ENCODE measurements around the gene IL17RD.
A peak's percentile ranks its signal among the peaks of the same experiment; 100 is the strongest.

Gene IL17RD

GRCh38 chr3:57173687-57174086 is 8.5 kb upstream of the IL17RD start:
- no peak overlapping the region for H2BK120ac ChIP-seq (ENCODE audit: low read depth, low read length)
- H3K14ac ChIP-seq (ENCODE audit: low read length), result no peak overlapping the region
- H2AK5ac ChIP-seq (ENCODE audit: low read depth, low read length), result no peak overlapping the region
- H3K27ac ChIP-seq (replicated peaks; ENCODE audit: low read length), result no peak overlapping the region
- WGBS, 2 donors (ENCODE audit: extremely low coverage in 2 of 2, insufficient read length in 2 of 2, insufficient replicate concordance in 1 of 2), result no CpG with 5 or more reads among the region's 2 CpGs
- H3K79me1 ChIP-seq (ENCODE audit: low read depth, low read length), result no peaks in the 10 kb centered on the region
- no peak overlapping the region for H2BK5ac ChIP-seq (ENCODE audit: low read length)
- no peaks in the 10 kb centered on the region for H3K36me3 ChIP-seq (replicated peaks in 1 of 2; ENCODE audit: control insufficient read depth in 2 of 2, insufficient read depth in 2 of 2, low read length in 2 of 2)
- H4K8ac ChIP-seq (ENCODE audit: low read depth, low read length), result no peak overlapping the region
- H2BK15ac ChIP-seq (ENCODE audit: low read length), result no peak overlapping the region
- no peak overlapping the region for H3K4me2 ChIP-seq (ENCODE audit: insufficient read depth, low read length, poor library complexity, severe bottlenecking)
- H3K4me3 ChIP-seq (ENCODE audit: low read length in 2 of 2), result no peak overlapping the region
- no peak for DNase-seq (ENCODE audit: low spot score)
- H3K9me3 ChIP-seq (replicated peaks in 1 of 2; ENCODE audit: control insufficient read depth in 2 of 2, insufficient read depth in 1 of 2, low read depth in 1 of 2, low read length in 2 of 2), result no peaks in the 10 kb centered on the region
- no peak overlapping the region for H4K91ac ChIP-seq (ENCODE audit: low read depth, low read length, poor library complexity)
- H3K9ac ChIP-seq (ENCODE audit: low read depth, low read length, poor library complexity), result no peak overlapping the region
- H3K27me3 ChIP-seq (ENCODE audit: control insufficient read depth in 3 of 3, insufficient read depth in 3 of 3, low read depth in 1 of 3, low read length in 3 of 3), result peaks cover 0 to 26% (median 0%) of the 10 kb centered on the region in 3 experiments
- H2BK12ac ChIP-seq (ENCODE audit: low read length), result no peak overlapping the region
- peaks cover 0 to 3% of the 10 kb centered on the region in 2 donors for H3K4me1 ChIP-seq (ENCODE audit: control insufficient read depth in 2 of 2, insufficient read depth in 1 of 2, low read depth in 1 of 2, low read length in 2 of 2)
- H3K18ac ChIP-seq (ENCODE audit: low read length), result no peak overlapping the region
- no peak overlapping the region for H3K23ac ChIP-seq (ENCODE audit: low read depth, low read length, poor library complexity)
- H3K4ac ChIP-seq (ENCODE audit: low read length), result no peak overlapping the region
- H2AFZ ChIP-seq (ENCODE audit: low read length), result peak overlapping the region; percentile 7

- no peak overlapping the region for H3K9ac ChIP-seq (ENCODE audit: low read depth, low read length, poor library complexity)
- H3K4me2 ChIP-seq (ENCODE audit: insufficient read depth, low read length, poor library complexity, severe bottlenecking), result no peak overlapping the region
- no peak overlapping the region for H2BK12ac ChIP-seq (ENCODE audit: low read length)
- no CpG with 5 or more reads among the region's 1 CpG for WGBS, 2 donors (ENCODE audit: extremely low coverage in 2 of 2, insufficient read length in 2 of 2, insufficient replicate concordance in 1 of 2)
- H3K27ac ChIP-seq (replicated peaks; ENCODE audit: low read length), result no peak overlapping the region
- H3K4me1 ChIP-seq (ENCODE audit: control insufficient read depth in 2 of 2, insufficient read depth in 1 of 2, low read depth in 1 of 2, low read length in 2 of 2), result peaks cover 0 to 8% of the 10 kb centered on the region in 2 donors
- peaks cover 0 to 38% (median 0%) of the 10 kb centered on the region in 3 experiments for H3K27me3 ChIP-seq (ENCODE audit: control insufficient read depth in 3 of 3, insufficient read depth in 3 of 3, low read depth in 1 of 3, low read length in 3 of 3)
- H2BK5ac ChIP-seq (ENCODE audit: low read length), result no peak overlapping the region
- no peaks in the 10 kb centered on the region for H3K9me3 ChIP-seq (replicated peaks in 1 of 2; ENCODE audit: control insufficient read depth in 2 of 2, insufficient read depth in 1 of 2, low read depth in 1 of 2, low read length in 2 of 2)
- H3K23ac ChIP-seq (ENCODE audit: low read depth, low read length, poor library complexity), result no peak overlapping the region
- no peak overlapping the region for H3K18ac ChIP-seq (ENCODE audit: low read length)
- H2BK120ac ChIP-seq (ENCODE audit: low read depth, low read length), result no peak overlapping the region
- H4K8ac ChIP-seq (ENCODE audit: low read depth, low read length), result no peak overlapping the region
- H3K79me1 ChIP-seq (ENCODE audit: low read depth, low read length), result no peaks in the 10 kb centered on the region
- no peak overlapping the region for H4K91ac ChIP-seq (ENCODE audit: low read depth, low read length, poor library complexity)
- no peak overlapping the region for H3K4me3 ChIP-seq (ENCODE audit: low read length in 2 of 2)
- no peak overlapping the region for H2BK15ac ChIP-seq (ENCODE audit: low read length)
- no peaks in the 10 kb centered on the region for H3K36me3 ChIP-seq (replicated peaks in 1 of 2; ENCODE audit: control insufficient read depth in 2 of 2, insufficient read depth in 2 of 2, low read length in 2 of 2)
- H3K14ac ChIP-seq (ENCODE audit: low read length), result no peak overlapping the region
- H3K4ac ChIP-seq (ENCODE audit: low read length), result no peak overlapping the region
- no peak overlapping the region for H2AK5ac ChIP-seq (ENCODE audit: low read depth, low read length)
- no peak for DNase-seq (ENCODE audit: low spot score)
- no peak overlapping the region for H2AFZ ChIP-seq (ENCODE audit: low read length)
Measured at GRCh38 chr3:57170946-57171345, 5.8 kb upstream of the IL17RD start.

- Histone ChIP-seq H2BK5ac (ENCODE audit: low read length) (no peak overlapping the region), H3K4ac (ENCODE audit: low read length) (no peak overlapping the region), H2AFZ (ENCODE audit: low read length) (peak overlapping the region; percentile 89), H4K8ac (ENCODE audit: low read depth, low read length) (no peak overlapping the region), H3K14ac (ENCODE audit: low read length) (no peak overlapping the region), H4K91ac (ENCODE audit: low read depth, low read length, poor library complexity) (no peak overlapping the region), H2BK15ac (ENCODE audit: low read length) (peak overlapping the region; percentile 79), H2BK12ac (ENCODE audit: low read length) (no peak overlapping the region), H3K4me3 (ENCODE audit: low read length in 2 of 2) (peak overlapping the region in 1 of 2 donors; percentile 29), H2BK120ac (ENCODE audit: low read depth, low read length) (peak overlapping the region; percentile 94), H3K4me2 (ENCODE audit: insufficient read depth, low read length, poor library complexity, severe bottlenecking) (peak overlapping the region; percentile 80), H3K9ac (ENCODE audit: low read depth, low read length, poor library complexity) (no peak overlapping the region), H3K27ac (replicated peaks; ENCODE audit: low read length) (no peak overlapping the region), H3K27me3 (ENCODE audit: control insufficient read depth in 3 of 3, insufficient read depth in 3 of 3, low read depth in 1 of 3, low read length in 3 of 3) (peaks cover 0 to 38% (median 0%) of the 10 kb centered on the region in 3 experiments), H3K18ac (ENCODE audit: low read length) (peak overlapping the region; percentile 92), H3K4me1 (ENCODE audit: control insufficient read depth in 2 of 2, insufficient read depth in 1 of 2, low read depth in 1 of 2, low read length in 2 of 2) (peaks cover 4 to 11% of the 10 kb centered on the region in 2 donors), H3K9me3 (replicated peaks in 1 of 2; ENCODE audit: control insufficient read depth in 2 of 2, insufficient read depth in 1 of 2, low read depth in 1 of 2, low read length in 2 of 2) (no peaks in the 10 kb centered on the region), H3K23ac (ENCODE audit: low read depth, low read length, poor library complexity) (peak overlapping the region; percentile 44), H2AK5ac (ENCODE audit: low read depth, low read length) (peak overlapping the region; percentile 66), H3K79me1 (ENCODE audit: low read depth, low read length) (peaks cover under 1% of the 10 kb centered on the region), H3K36me3 (replicated peaks in 1 of 2; ENCODE audit: control insufficient read depth in 2 of 2, insufficient read depth in 2 of 2, low read length in 2 of 2) (no peaks in the 10 kb centered on the region)
- peak; percentile 73 for DNase-seq (ENCODE audit: low spot score)
- WGBS, 2 donors (ENCODE audit: extremely low coverage in 2 of 2, insufficient read length in 2 of 2, insufficient replicate concordance in 1 of 2), result no CpG with 5 or more reads among the region's 40 CpGs
Measured at GRCh38 chr3:57169872-57170623, 4.9 kb upstream of the IL17RD start.

GRCh38 chr3:57169108-57169507 is 4.0 kb upstream of the IL17RD start:
- H4K91ac ChIP-seq (ENCODE audit: low read depth, low read length, poor library complexity), result no peak overlapping the region
- H3K9ac ChIP-seq (ENCODE audit: low read depth, low read length, poor library complexity), result no peak overlapping the region
- H2BK12ac ChIP-seq (ENCODE audit: low read length), result no peak overlapping the region
- H3K4me3 ChIP-seq (ENCODE audit: low read length in 2 of 2), result no peak overlapping the region
- H3K79me1 ChIP-seq (ENCODE audit: low read depth, low read length), result peaks cover 5% of the 10 kb centered on the region
- peak overlapping the region; percentile 23 for H2BK15ac ChIP-seq (ENCODE audit: low read length)
- H3K27ac ChIP-seq (replicated peaks; ENCODE audit: low read length), result no peak overlapping the region
- H3K4me1 ChIP-seq (ENCODE audit: control insufficient read depth in 2 of 2, insufficient read depth in 1 of 2, low read depth in 1 of 2, low read length in 2 of 2), result peaks cover 5 to 13% of the 10 kb centered on the region in 2 donors
- H3K4ac ChIP-seq (ENCODE audit: low read length), result no peak overlapping the region
- H3K27me3 ChIP-seq (ENCODE audit: control insufficient read depth in 3 of 3, insufficient read depth in 3 of 3, low read depth in 1 of 3, low read length in 3 of 3), result peaks cover 0 to 31% (median 0%) of the 10 kb centered on the region in 3 experiments
- H2AFZ ChIP-seq (ENCODE audit: low read length), result no peak overlapping the region
- H3K23ac ChIP-seq (ENCODE audit: low read depth, low read length, poor library complexity), result no peak overlapping the region
- H3K9me3 ChIP-seq (replicated peaks in 1 of 2; ENCODE audit: control insufficient read depth in 2 of 2, insufficient read depth in 1 of 2, low read depth in 1 of 2, low read length in 2 of 2), result no peaks in the 10 kb centered on the region
- WGBS, 2 donors (ENCODE audit: extremely low coverage in 2 of 2, insufficient read length in 2 of 2, insufficient replicate concordance in 1 of 2), result no CpG with 5 or more reads among the region's 3 CpGs
- no peak overlapping the region for H3K4me2 ChIP-seq (ENCODE audit: insufficient read depth, low read length, poor library complexity, severe bottlenecking)
- H4K8ac ChIP-seq (ENCODE audit: low read depth, low read length), result no peak overlapping the region
- no peak overlapping the region for H2BK5ac ChIP-seq (ENCODE audit: low read length)
- H3K18ac ChIP-seq (ENCODE audit: low read length), result peak overlapping the region; percentile 9
- no peak overlapping the region for H2AK5ac ChIP-seq (ENCODE audit: low read depth, low read length)
- no peak for DNase-seq (ENCODE audit: low spot score)
- no peak overlapping the region for H2BK120ac ChIP-seq (ENCODE audit: low read depth, low read length)
- no peaks in the 10 kb centered on the region for H3K36me3 ChIP-seq (replicated peaks in 1 of 2; ENCODE audit: control insufficient read depth in 2 of 2, insufficient read depth in 2 of 2, low read length in 2 of 2)
- H3K14ac ChIP-seq (ENCODE audit: low read length), result no peak overlapping the region
